Glomerular visceral epithelial cell (primary cell): ENCODE data around the gene MICU1.
A peak's percentile ranks its signal among the peaks of the same experiment; 100 is the strongest.
"Not testable (repeated sequence)": the region's sequence is repeated elsewhere in the genome, so short reads cannot be mapped to it uniquely, and the experiment has no call there.

Experiments used
- DNase-seq: peaks from one replicate; pipeline ENCODE4 v3.0.0-alpha.2; 2016; ENCODE audit errors: extremely low spot score

The MICU1 gene

GRCh38 chr10:72455889-72456595 is 169.8 kb downstream of the MICU1 start:
- DNase-seq, result peak; percentile 11

DNA sequence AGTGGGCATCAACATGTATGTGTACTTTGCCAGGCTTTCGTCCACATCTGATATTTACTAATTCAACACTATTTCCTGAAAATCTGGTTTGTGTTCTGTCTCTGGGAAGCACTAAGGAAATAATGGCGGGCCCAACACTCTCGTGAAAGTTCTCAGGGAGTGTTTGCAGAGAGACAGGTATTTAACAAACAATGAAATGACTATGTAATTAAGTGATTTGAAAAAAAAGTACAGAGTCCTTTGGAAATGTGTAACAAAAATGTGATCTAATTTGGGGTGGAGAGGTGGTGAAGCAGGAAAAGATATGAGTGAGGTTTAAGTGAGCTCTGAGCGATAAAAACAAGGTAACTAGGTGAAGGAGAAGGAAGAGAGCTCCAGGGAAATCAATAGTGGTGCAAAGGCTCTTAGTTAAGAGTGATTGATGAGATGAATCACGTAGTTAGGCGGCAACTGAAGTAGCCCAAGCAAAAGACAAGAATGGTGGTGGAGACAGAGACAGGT is 175.9 kb downstream of the MICU1 start:
- no peak for DNase-seq

GRCh38 chr10:72445851-72446250 is 180.0 kb downstream of the MICU1 start:
- DNase-seq, result no peak

- not testable (repeated sequence) for DNase-seq
Observed at GRCh38 chr10:72442969-72443368, 182.9 kb downstream of the MICU1 start.

DNA sequence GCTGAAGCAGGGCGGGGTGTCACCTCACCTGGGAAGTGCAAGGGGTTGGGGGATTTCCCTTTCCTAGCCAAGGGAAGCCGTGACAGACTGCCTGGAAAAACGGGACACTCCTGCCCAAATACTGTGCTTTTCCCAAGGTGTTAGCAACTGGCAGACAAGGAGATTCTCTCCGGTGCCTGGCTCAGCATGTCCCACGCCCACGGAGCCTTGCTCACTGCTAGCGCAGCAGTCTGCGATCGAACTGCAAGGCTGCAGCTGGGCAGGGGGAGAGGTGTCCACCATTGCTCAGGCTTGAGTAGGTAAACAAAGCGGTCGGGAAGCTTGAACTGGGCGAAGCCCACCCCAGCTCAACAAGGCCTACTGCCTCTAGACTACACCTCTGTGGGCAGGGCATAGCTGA is 190.3 kb downstream of the MICU1 start:
- DNase-seq, result no peak

- not testable (repeated sequence) for DNase-seq
Observed at GRCh38 chr10:72430936-72431335, 194.9 kb downstream of the MICU1 start.

- no peak for DNase-seq
Observed at GRCh38 chr10:72429931-72430330, 195.9 kb downstream of the MICU1 start.

- DNase-seq, result no peak
Observed at GRCh38 chr10:72426986-72427385, 198.9 kb downstream of the MICU1 start.

- no peak for DNase-seq
Observed at GRCh38 chr10:72425133-72425532, 200.7 kb downstream of the MICU1 start.

DNA sequence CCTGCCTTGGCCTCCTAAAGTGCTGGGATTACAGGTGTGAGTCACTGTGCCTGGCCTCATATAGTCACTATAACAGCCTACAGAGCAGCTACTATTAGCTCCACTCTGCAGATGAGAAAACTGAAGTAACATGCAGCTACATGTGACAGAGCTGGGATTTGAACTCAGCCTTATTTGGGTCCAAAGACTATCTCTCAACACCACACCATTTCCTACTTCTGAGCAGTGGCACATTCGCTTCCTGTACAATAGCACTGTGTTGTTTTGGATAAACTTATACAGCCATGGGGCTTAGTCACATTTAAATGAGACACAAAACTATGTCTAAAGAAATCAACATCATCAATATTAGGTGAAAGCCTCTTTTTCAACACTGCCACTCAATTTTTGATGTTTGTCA is 201.3 kb downstream of the MICU1 start:
- DNase-seq, result no peak

DNA sequence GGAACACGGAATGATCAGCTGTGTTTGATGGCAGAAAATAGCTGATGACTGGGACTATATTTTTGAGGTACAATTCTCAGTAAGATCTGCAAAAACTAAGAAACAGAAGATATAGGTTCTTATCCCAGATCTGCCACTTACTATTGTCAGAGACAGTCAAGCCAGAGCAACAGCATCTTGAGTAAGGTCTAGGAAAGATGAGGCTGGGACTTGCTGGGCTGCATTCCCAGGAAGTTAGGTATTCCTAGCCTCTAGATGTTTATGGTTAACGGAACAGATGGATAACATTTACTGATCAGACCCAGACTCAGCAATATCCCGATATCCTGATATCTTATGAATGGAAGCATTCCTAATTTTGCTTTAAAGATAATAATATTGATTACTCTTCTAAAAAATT is 202.5 kb downstream of the MICU1 start:
- DNase-seq, result no peak

- no peak for DNase-seq
Observed at GRCh38 chr10:72421885-72422540, 203.9 kb downstream of the MICU1 start.

DNA sequence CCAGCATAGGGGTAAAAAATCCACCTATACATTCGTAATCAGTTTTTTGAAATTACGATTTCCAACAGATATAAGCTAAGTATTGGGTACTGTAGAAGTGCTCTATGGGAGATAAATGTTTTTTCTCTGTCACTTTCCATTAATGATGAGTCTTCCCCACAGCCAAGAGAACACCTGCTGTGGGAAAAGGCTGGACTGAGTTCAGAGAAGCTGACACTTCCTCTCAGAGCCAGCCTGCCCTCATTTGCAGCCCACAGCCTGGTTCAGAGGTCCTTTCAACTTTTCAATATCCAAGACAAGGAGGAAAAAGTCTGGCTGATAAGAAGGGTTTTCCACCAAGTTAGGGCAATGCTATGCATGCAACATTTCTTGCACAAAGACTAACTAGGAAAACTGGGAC is 206.6 kb downstream of the MICU1 start:
- no peak for DNase-seq

GRCh38 chr10:72418679-72419078 is 207.2 kb downstream of the MICU1 start:
- DNase-seq, result no peak

DNA sequence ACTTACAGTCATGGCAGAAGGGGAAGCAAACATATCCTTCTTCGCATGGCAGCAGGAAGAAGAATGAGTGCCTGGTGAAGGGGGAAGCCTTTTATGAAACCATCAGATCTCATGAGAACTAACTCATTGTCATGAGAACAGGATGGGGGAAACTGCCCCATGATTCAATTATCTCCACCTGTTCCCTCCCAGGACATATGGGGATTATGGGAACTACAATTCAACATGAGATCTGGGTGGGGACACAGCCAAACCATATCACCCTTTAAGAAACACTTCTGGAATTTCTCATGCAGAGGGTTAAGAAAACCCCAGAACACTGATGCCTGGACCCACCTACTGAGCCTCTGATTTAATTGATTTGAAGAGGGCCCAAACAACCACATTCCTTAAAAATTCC is 207.9 kb downstream of the MICU1 start:
- DNase-seq, result no peak

- DNase-seq, result no peak
Observed at GRCh38 chr10:72416661-72417060, 209.2 kb downstream of the MICU1 start.

GRCh38 chr10:72414642-72415041 is 211.2 kb downstream of the MICU1 start:
- no peak for DNase-seq

DNA sequence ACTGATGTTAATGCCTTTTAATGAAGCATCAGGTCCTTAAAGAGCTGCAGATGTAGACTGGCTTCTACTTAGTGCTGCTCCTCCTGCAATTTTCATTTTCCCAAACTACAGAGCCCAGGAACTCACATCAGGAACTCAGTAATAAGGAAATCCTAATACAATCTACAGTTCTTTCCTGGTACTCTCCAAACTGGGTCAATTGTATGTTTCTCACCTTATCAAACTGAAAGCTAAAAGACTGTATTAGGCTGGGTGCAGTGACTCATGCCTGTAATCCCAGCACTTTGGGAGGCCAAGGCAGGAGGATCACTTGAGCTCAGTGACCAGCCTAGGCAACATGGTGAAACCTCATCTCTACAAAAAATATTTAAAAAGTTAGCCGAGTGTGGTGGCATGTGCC is 216.7 kb downstream of the MICU1 start:
- no peak for DNase-seq

DNA sequence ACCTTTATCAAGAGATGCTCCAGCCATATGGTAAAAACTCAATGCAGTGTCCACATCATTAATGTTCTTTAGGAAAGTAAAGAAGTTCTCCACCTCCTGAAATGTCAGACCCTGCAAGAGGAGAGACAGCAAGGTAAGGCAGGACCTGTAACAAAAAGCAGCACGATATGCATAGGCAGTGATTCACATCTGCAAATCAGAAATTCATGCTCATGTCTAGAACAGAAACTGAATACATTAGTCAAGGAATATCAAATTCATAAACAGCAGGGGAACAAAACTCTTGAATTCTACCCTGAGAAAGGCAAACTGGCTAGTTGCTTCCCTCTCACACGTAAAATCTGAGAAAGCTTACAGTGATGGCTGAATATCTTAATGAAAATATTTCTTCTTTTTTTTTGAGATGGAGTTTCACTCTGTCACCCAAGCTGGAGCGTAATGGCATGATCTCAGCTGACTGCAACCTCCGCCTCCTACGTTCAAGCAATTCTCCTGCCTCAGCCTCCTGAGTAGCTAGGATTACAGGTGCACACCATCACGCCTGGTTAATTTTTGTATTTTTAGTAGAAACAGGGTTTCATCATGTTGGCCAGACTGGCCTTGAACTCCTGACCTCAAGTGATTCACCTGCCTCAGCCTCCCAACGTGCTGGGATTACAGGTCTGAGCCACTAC is 217.8 kb downstream of the MICU1 start:
- DNase-seq, result no peak

GRCh38 chr10:72407471-72407870 is 218.4 kb downstream of the MICU1 start:
- no peak for DNase-seq

- not testable (repeated sequence) for DNase-seq
Observed at GRCh38 chr10:72395581-72395980, 230.3 kb downstream of the MICU1 start.

- DNase-seq, result no peak
Observed at GRCh38 chr10:72392571-72392970, 233.3 kb downstream of the MICU1 start.

DNA sequence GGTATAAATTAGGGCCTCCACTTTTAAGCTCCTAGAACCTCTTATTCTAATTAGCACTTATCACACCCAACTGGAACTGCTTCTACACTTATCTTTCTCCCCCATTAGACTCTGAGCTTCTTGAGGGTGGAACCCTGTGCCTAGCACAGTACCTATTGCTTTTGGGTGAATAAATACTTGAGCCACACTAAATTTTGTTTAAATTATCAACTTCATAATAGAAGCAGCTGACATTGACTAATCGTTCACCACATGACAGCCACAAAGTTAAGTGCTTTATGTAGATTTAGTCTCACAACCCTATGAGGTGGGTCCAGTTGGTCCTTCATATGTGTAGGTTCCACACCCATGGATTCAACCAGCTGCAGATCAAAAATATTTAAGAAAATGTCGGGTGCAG is 235.1 kb downstream of the MICU1 start:
- DNase-seq, result no peak
